Tongue (tissue), 2 donors: Measurements from ENCODE around the gene PFKFB2. TPM values are rescaled to one million over a fixed set of nuclear protein-coding genes. Genes with fewer than 3 reads are reported as not detected.

Experiments used
- DNase-seq: peaks from one replicate; pipeline ENCODE4 v3.0.0-alpha.2; 2015
- total RNA-seq: library from RNA; depleted of rRNA; stranded (reverse); fragments of >200 nt; gene quantifications from one replicate; pipeline ENCODE4 v1.2.3, GENCODE V29; 2014

The PFKFB2 gene
- total RNA-seq, 1 donor from 2014 or later, result 9.5 TPM

- DNase-seq, result no peak
These were observed 36.7 kb downstream of the PFKFB2 start for GRCh38 chr1:207089627-207090355.

GRCh38 chr1:207091200-207091908 lies 38.3 kb downstream of the PFKFB2 start:
- DNase-seq, result no peak

- DNase-seq, result no peak
These were observed 40.9 kb downstream of the PFKFB2 start for GRCh38 chr1:207093944-207094343.

GRCh38 chr1:207097871-207098324 lies 44.8 kb downstream of the PFKFB2 start:
- DNase-seq, result no peak

GRCh38 chr1:207101720-207102119 lies 48.6 kb downstream of the PFKFB2 start:
- no peak for DNase-seq

GRCh38 chr1:207102146-207102545 lies 49.1 kb downstream of the PFKFB2 start:
- DNase-seq, result no peak

GRCh38 chr1:207102659-207103058 lies 49.6 kb downstream of the PFKFB2 start:
- DNase-seq, result no peak

GRCh38 chr1:207103892-207104373 lies 50.9 kb downstream of the PFKFB2 start, which contains the start of gene C4BPA:
C4BPA (plus strand) TSS chr1:207104233; CDS start chr1:207113026, 8,793 bp downstream.
- DNase-seq, result no peak

- no peak for DNase-seq
These were observed 55.9 kb downstream of the PFKFB2 start for GRCh38 chr1:207109004-207109403.

GRCh38 chr1:207112616-207113296 lies 59.7 kb downstream of the PFKFB2 start:
- peak; percentile 58 for DNase-seq

- DNase-seq, result no peak
These were observed 62.2 kb downstream of the PFKFB2 start for GRCh38 chr1:207115269-207115668.

- no peak for DNase-seq
These were observed 71.3 kb downstream of the PFKFB2 start for GRCh38 chr1:207124389-207124788.

- DNase-seq, result no peak
These were observed 75.4 kb downstream of the PFKFB2 start for GRCh38 chr1:207128336-207128921.

- no peak for DNase-seq
These were observed 76.0 kb downstream of the PFKFB2 start for GRCh38 chr1:207129053-207129452.

Other genes with a start within 250 kb of the PFKFB2 start
- not detected for gene IL20, start 187.7 kb upstream of the PFKFB2 start, total RNA-seq
- gene IL24, start 155.8 kb upstream of the PFKFB2 start, total RNA-seq, result not detected
- 4.4 TPM for gene FCMR, start 131.3 kb upstream of the PFKFB2 start, total RNA-seq
- 4.2 TPM for gene PIGR, start 106.8 kb upstream of the PFKFB2 start, total RNA-seq
- not detected for gene FCAMR, start 82.8 kb upstream of the PFKFB2 start, total RNA-seq
- 3.6 TPM for gene C1orf116, start 20.5 kb upstream of the PFKFB2 start, total RNA-seq
- 14.2 TPM for gene YOD1, start 2.1 kb upstream of the PFKFB2 start, total RNA-seq
- not detected for gene C4BPB, start 35.6 kb downstream of the PFKFB2 start, total RNA-seq
- gene C4BPA, start 51.0 kb downstream of the PFKFB2 start, total RNA-seq, result not detected